Right atrium auricular region (tissue), 2 donors: ENCODE measurements around the gene PPP6R3. TPM values are rescaled to one million over a fixed set of nuclear protein-coding genes. Genes with fewer than 3 reads are reported as not detected.
"Not testable (repeated sequence)": the region's sequence is repeated elsewhere in the genome, so short reads cannot be mapped to it uniquely, and the experiment has no call there.

Source experiments
- DNase-seq: peaks from one replicate; pipeline ENCODE4 v3.0.0-alpha.2; 2019; ENCODE audit warnings: low spot score
- H3K27ac ChIP-seq, 2 donors: fragments of 200-600 bp; sonication (generic); 1 replicate in 1 of 2; 2 replicates in 1 of 2; pipeline ENCODE4 v1.5.1; 2016 to 2019
- H3K27me3 ChIP-seq, 2 donors: fragments of 200-600 bp; sonication (generic); one replicate each; pipeline versions ENCODE4 v1.5.1 to v1.6.0; 2017 to 2019
- H3K36me3 ChIP-seq: fragments of 200-600 bp; sonication (generic); one replicate; pipeline ENCODE4 v1.5.1; 2016
- H3K4me1 ChIP-seq, 2 donors: fragments of 200-600 bp; sonication (generic); one replicate each; pipeline versions ENCODE4 v1.5.1 to v1.6.0; 2017 to 2019
- H3K4me3 ChIP-seq, 2 donors: fragments of 200-600 bp; sonication (generic); 1 replicate in 1 of 2; 2 replicates in 1 of 2; pipeline ENCODE4 v1.5.1; 2017 to 2019; ENCODE audit warnings: mild to moderate bottlenecking in 1 of 2, moderate library complexity in 1 of 2
- H3K9me3 ChIP-seq, 2 donors: fragments of 200-600 bp; sonication (generic); one replicate each; pipeline ENCODE4 v1.5.1; 2019
- total RNA-seq, 2 donors: library from RNA; depleted of rRNA; stranded (reverse); fragments of >200 nt; gene quantifications; one replicate each; pipeline ENCODE4 v1.1.0, GENCODE V29; 2016
- TF ChIP-seq, protein P1 (sequence below), 2 donors: fragments of 200-600 bp; sonication (generic); IDR thresholded peaks; one replicate each; pipeline ENCODE4 v1.5.1; 2019; ENCODE audit warnings: antibody characterized with exemption in 2 of 2

The PPP6R3 gene
- total RNA-seq, 2 donors from 2014 or later: 81.1 to 95.2 TPM

DNA sequence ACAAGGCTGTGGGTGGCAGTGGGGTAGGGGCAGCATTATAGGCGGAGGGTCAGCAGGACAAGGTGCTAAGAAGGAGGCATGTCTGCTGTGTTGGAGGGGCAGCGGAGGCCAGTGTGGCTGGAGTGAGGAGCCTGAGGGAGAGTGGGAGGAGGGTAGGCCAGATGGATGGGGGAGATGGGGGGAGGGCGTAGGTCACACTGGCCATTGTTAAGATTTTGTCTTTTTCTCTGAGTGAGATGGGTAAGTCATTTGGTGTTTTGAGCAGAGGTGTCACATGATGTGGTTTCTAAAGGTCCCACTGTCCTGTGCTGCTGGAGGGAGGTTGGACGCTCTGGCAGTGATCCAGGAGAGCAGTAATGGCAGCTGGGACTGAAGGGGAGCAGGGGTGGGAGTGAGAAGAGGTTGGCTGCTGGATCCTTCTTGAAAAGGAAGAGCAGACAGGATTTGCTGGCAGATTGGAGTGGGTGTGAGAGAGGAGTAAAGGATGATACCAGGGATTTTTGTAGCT, 9.8 kb downstream of the PPP6R3 start:
- Histone ChIP-seq H3K36me3 (no peaks in the 10 kb centered on the region), H3K4me3 (no peak overlapping the region), H3K4me1 (peaks cover 0 to 89% of the 10 kb centered on the region in 2 donors), H3K27ac (no peak overlapping the region), H3K27me3 (no peaks in the 10 kb centered on the region), H3K9me3 (no peaks in the 10 kb centered on the region)
- TF ChIP-seq, protein P1, sequence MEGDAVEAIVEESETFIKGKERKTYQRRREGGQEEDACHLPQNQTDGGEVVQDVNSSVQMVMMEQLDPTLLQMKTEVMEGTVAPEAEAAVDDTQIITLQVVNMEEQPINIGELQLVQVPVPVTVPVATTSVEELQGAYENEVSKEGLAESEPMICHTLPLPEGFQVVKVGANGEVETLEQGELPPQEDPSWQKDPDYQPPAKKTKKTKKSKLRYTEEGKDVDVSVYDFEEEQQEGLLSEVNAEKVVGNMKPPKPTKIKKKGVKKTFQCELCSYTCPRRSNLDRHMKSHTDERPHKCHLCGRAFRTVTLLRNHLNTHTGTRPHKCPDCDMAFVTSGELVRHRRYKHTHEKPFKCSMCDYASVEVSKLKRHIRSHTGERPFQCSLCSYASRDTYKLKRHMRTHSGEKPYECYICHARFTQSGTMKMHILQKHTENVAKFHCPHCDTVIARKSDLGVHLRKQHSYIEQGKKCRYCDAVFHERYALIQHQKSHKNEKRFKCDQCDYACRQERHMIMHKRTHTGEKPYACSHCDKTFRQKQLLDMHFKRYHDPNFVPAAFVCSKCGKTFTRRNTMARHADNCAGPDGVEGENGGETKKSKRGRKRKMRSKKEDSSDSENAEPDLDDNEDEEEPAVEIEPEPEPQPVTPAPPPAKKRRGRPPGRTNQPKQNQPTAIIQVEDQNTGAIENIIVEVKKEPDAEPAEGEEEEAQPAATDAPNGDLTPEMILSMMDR (IDR thresholded peaks at IDR 0.05): no peak
- DNase-seq: no peak

DNA sequence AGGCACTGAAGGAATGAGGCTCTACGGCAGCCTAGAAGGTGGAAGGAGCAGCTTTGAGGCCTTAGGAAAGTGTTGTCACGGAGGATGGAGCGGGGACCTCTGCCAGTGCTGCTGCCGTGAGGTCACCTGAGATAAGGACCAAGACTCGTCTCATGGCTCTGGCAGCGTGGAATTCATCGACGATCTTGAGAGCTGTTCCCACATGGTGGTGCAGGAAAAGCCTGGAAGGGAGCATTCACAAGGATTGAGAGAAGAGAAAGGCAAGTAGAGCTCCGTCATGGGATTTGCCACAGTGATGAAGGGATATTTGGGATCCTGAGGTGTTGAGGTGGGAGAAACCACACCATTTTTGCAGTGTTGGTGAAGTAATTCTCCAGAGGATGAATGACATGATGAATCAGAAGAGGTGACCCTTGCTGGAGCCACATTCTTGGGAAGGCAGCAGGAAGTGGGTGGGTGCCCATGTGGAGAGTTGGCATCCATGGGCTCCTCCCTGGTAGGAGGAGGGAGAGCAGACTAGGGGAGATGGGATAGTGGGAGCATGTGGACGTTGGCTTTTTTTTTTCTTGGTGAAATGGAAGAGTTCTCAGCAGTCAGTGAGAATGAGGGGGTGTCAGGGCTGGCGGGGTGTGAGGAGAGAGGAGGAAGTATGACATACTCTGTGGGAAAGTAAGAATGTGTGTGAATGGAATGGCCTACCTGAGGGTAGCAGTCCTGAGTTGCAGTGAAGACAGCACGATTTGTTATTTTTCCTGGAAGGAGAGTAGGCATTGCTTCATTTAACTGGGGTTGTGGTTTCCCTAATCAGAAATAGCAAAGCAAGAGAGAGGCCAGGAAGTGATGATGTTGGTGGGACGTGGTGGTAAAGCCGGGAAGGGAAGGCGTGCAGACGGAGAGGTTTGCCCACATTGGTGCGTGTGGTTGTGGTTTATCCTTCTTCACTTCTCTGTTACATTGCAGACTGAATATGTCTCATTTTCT, 11.1 kb downstream of the PPP6R3 start:
- no peaks in the 10 kb centered on the region for H3K36me3 ChIP-seq
- peaks cover 0 to 79% of the 10 kb centered on the region in 2 donors for H3K4me1 ChIP-seq

DNA sequence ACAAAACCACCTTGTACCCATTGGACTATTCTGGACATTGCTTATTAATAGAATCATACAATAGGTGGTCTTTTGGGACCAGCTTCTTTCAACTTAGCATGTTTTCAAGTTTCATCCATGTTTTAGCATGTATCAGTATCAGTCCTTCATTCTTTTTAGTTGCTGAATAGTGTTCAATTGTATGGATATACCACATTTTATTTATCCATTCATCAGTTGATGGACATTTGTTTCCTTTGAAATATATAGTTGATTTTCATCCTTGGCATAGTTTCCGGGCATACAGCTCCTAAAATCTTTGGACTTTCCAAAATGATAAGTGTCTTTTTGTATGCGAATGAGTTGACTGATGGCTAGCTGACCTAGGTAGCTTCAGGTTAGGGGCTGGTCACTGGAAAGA, 12.2 kb downstream of the PPP6R3 start:
- no peaks in the 10 kb centered on the region for H3K36me3 ChIP-seq
- DNase-seq: no peak
- H3K4me3 ChIP-seq: no peak overlapping the region
- H3K27ac ChIP-seq: no peak overlapping the region
- no peaks in the 10 kb centered on the region for H3K9me3 ChIP-seq
- TF ChIP-seq, protein P1 (IDR thresholded peaks at IDR 0.05): no peak
- no peaks in the 10 kb centered on the region for H3K27me3 ChIP-seq
- H3K4me1 ChIP-seq: peaks cover 0 to 76% of the 10 kb centered on the region in 2 donors

More for the DNA sequence above, 11.1 kb downstream of the PPP6R3 start:
- Histone ChIP-seq H3K4me3 (no peak overlapping the region), H3K27me3 (no peaks in the 10 kb centered on the region), H3K27ac (peak overlapping the region in 1 of 2 donors; percentile 35), H3K9me3 (no peaks in the 10 kb centered on the region)
- no peak for DNase-seq
- TF ChIP-seq, protein P1 (IDR thresholded peaks at IDR 0.05): no peak

DNA sequence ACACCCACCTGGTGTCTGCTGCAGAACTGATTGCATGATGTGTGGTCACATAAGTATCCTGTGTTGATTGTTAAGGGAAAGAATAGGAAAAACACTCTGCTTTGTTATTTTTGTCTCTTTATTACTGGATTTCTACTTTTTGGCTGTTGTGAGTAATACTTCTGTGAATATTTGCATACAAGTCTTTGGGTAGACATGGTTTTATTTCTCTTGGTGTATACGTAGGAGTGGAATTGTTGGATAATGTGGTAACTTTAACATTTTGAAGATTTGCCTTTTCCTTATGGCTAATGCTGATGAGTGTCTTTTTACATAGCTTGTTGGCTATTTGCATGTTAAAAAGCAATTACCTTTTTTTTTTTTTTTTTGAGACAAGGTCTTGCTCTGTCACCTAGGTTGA, 13.1 kb downstream of the PPP6R3 start:
- TF ChIP-seq, protein P1 (IDR thresholded peaks at IDR 0.05): no peak
- Histone ChIP-seq H3K4me3 (no peak overlapping the region), H3K36me3 (no peaks in the 10 kb centered on the region), H3K27ac (no peak overlapping the region), H3K27me3 (no peaks in the 10 kb centered on the region), H3K4me1 (peaks cover 0 to 71% of the 10 kb centered on the region in 2 donors), H3K9me3 (no peaks in the 10 kb centered on the region)
- DNase-seq: no peak

DNA sequence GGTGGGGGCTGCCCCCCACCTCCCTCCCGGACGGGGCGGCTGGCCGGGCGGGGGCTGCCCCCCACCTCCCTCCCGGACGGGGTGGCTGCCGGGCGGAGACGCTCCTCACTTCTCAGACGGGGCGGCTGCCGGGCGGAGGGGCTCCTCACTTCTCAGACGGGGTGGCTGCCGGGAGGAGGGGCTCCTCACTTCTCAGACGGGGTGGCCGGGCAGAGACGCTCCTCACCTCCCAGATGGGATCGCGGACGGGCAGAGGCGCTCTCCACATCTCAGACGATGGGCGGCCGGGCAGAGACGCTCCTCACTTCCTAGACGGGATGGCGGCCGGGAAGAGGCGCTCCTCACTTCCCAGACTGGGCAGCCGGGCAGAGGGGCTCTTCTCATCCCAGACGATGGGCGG, 15.1 kb downstream of the PPP6R3 start:
- not testable (repeated sequence) for H3K9me3 ChIP-seq, H3K27me3 ChIP-seq, H3K36me3 ChIP-seq, DNase-seq, H3K4me3 ChIP-seq, H3K27ac ChIP-seq
- peaks cover 0 to 67% of the 10 kb centered on the region in 2 donors for H3K4me1 ChIP-seq

DNA sequence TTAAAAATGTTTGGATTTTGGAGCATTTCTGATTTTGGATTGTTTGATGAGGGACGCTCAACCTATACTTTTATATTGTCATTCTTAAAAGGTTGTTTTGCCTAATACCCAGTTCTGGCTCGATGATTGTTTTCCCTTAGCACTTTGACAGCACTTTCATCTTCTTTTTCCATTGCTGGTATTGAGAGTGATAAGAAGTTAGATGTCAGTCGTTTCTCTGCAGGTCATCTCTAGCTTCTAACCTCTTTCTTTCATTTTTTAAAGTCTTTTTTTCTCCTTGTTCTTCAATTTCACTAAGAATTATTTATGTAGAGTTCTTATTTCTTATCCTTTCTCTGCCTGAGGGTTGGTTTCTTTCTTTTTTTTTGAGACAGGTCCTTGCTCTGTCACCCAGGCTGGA, 18.8 kb downstream of the PPP6R3 start:
- Histone ChIP-seq H3K27me3 (no peaks in the 10 kb centered on the region), H3K36me3 (no peaks in the 10 kb centered on the region), H3K9me3 (no peaks in the 10 kb centered on the region), H3K4me3 (no peak overlapping the region), H3K27ac (no peak overlapping the region), H3K4me1 (peaks cover 0 to 62% of the 10 kb centered on the region in 2 donors)
- TF ChIP-seq, protein P1 (IDR thresholded peaks at IDR 0.05): no peak
- DNase-seq: no peak
